Measurements from ENCODE around the gene CALHM4. TPM values are rescaled to one million over a fixed set of nuclear protein-coding genes. Genes with fewer than 3 reads are reported as not detected.

CALHM4 gene
- total and polyA plus RNA-seq, 2 of the 4 experiments (the other 2 are of a cell fraction) = 0.07 TPM; not detected in 1

DNA sequence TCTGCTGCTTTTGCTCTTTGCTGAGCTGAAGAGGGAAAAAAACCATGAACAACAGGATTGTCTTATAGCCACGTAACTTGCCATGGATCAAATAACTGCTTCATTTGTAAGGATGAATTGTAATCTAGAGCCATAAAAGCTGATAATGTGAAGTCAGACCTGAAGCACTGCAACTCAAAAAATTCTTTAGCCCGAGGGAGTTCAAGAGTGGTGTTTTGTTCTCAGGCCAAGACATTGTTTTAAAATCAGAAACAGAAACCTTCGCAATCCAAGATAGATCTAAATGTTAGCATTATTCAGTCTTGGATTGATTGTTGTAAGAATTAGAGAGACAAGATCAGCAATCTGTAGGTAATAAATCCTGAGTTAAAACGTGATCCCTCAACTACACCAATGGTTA, 7.9 kb upstream of the CALHM4 start, which contains the start of gene TRAPPC3L:
TRAPPC3L (minus strand) TSS at position 34 of the 400 bp plus-strand sequence. CDS start 170 bp downstream, outside the sequence.
- Histone ChIP-seq H4K20me1 (ENCODE audit: insufficient read depth, low read length) (no peaks in the 10 kb centered on the region), H3K27ac (ENCODE audit: insufficient read depth, low read length) (no peak within 1 kb of the TSS), H4K5ac (ENCODE audit: low read depth, low read length) (no peak within 1 kb of the TSS), H4K91ac (ENCODE audit: insufficient read depth, low read depth, low read length) (no peak within 1 kb of the TSS), H3K56ac (ENCODE audit: extremely low read depth, insufficient read depth, low read length) (no peak within 1 kb of the TSS), H3K18ac (ENCODE audit: low read depth, low read length) (no peak within 1 kb of the TSS; the same call in 1 of the 2 replicates), H2AK5ac (ENCODE audit: low read depth, low read length) (no peak within 1 kb of the TSS), H3K79me1 (ENCODE audit: low read depth in 1 of 2, low read length in 2 of 2) (no peaks in the 10 kb centered on the region), H3K4me3 (ENCODE audit: insufficient read depth, low read depth, low read length) (no peak within 1 kb of the TSS), H3K27me3 (ENCODE audit: control insufficient read depth, insufficient read depth, low read length) (no peaks in the 10 kb centered on the region), H2BK20ac (ENCODE audit: low read depth, low read length) (no peak within 1 kb of the TSS), H3K9me3 (ENCODE audit: control insufficient read depth, insufficient read depth, low read length) (no peaks in the 10 kb centered on the region), H2AFZ (replicated peaks; ENCODE audit: low read length, poor library complexity) (no peak within 1 kb of the TSS), H3K4me2 (ENCODE audit: low read depth, low read length) (peak within 1 kb of the TSS; percentile 31), H3K9me1 (ENCODE audit: insufficient read depth, low read length) (no peaks in the 10 kb centered on the region), H3K4me1 (ENCODE audit: control insufficient read depth, insufficient read depth, low read length) (no peaks in the 10 kb centered on the region), H2BK120ac (ENCODE audit: low read depth, low read length) (no peak within 1 kb of the TSS), H2BK15ac (ENCODE audit: low read depth, low read length) (no peak within 1 kb of the TSS), H4K8ac (ENCODE audit: low read depth in 2 of 2, low read length in 2 of 2) (no peak within 1 kb of the TSS), H2AK9ac (replicated peaks; ENCODE audit: low read depth, low read length, poor library complexity) (no peak within 1 kb of the TSS), H3K14ac (replicated peaks; ENCODE audit: low read depth, low read length) (0 out of 2 replicates have a peak within 1 kb of the TSS, but pooled peaks have one; percentile 1), H3K4ac (ENCODE audit: low read depth, low read length) (no peak within 1 kb of the TSS), H2BK5ac (ENCODE audit: low read depth, low read length, poor library complexity, severe bottlenecking) (no peak within 1 kb of the TSS), H3K9ac (ENCODE audit: low read depth, low read length) (no peak within 1 kb of the TSS), H3K36me3 (ENCODE audit: control insufficient read depth, insufficient read depth, low read length) (no peaks in the 10 kb centered on the region), H3K23ac (ENCODE audit: low read depth, low read length) (no peak within 1 kb of the TSS)
- in situ Hi-C loops (cut with MboI; ENCODE audit: low sequenced_read_pairs) (no loop called here), intact Hi-C loops (cut with micrococcal nuclease) (no loop called here), dilution Hi-C loops (cut with HindIII; ENCODE audit: low sequenced_read_pairs, unreplicated experiment) (no loop called here)
- WGBS, 2 experiments (ENCODE audit: extremely low coverage in 2 of 2, insufficient read length in 1 of 2) = 83% methylated on average over 1 of the region's 4 CpGs; no CpG with 5 or more reads in 1 of the 2 experiments
- peak; percentile 40; the same call in 1 of the 2 replicates for ATAC-seq (ENCODE audit: low read depth)
- DNase-seq = no peak
- ChIA-PET CTCF (interaction anchor here (1.5 to 1.6 kb wide), 2 partner anchors 16 to 17 kb away, joined by 4 read pairs; no protein-coding TSS in a partner anchor), POLR2A (ENCODE audit: unreplicated experiment) (no interaction called here)
- BruUV-seq (replicated peaks) = no TSS peak
- TF ChIP-seq RFX5 (IDR thresholded peaks at IDR 0.05; ENCODE audit: low read depth, low read length) = no peak
- TF ChIP-seq, protein P1, sequence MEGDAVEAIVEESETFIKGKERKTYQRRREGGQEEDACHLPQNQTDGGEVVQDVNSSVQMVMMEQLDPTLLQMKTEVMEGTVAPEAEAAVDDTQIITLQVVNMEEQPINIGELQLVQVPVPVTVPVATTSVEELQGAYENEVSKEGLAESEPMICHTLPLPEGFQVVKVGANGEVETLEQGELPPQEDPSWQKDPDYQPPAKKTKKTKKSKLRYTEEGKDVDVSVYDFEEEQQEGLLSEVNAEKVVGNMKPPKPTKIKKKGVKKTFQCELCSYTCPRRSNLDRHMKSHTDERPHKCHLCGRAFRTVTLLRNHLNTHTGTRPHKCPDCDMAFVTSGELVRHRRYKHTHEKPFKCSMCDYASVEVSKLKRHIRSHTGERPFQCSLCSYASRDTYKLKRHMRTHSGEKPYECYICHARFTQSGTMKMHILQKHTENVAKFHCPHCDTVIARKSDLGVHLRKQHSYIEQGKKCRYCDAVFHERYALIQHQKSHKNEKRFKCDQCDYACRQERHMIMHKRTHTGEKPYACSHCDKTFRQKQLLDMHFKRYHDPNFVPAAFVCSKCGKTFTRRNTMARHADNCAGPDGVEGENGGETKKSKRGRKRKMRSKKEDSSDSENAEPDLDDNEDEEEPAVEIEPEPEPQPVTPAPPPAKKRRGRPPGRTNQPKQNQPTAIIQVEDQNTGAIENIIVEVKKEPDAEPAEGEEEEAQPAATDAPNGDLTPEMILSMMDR (conservative IDR thresholded peaks at IDR 0.05; ENCODE audit: low read depth, low read length) = no peak
- TF ChIP-seq, protein P2, sequence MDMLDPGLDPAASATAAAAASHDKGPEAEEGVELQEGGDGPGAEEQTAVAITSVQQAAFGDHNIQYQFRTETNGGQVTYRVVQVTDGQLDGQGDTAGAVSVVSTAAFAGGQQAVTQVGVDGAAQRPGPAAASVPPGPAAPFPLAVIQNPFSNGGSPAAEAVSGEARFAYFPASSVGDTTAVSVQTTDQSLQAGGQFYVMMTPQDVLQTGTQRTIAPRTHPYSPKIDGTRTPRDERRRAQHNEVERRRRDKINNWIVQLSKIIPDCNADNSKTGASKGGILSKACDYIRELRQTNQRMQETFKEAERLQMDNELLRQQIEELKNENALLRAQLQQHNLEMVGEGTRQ (IDR thresholded peaks at IDR 0.05; ENCODE audit: low read depth, low read length) = no peak
- no peak for TF ChIP-seq BHLHE40 (IDR thresholded peaks at IDR 0.05; ENCODE audit: low read depth, low read length)
